Erythroblast (primary cell): ENCODE results near the gene DOCK1.
A peak's percentile ranks its signal among the peaks of the same experiment; 100 is the strongest.

Experiments
- DNase-seq, 2 experiments: peaks; one replicate each; lab custom pipeline; 2025; lab: John Stamatoyannopoulos, UW
- GATA1 ChIP-seq: IDR thresholded peaks from 2 replicates; pipeline ENCODE4 v1.6.1; 2011; ENCODE audit warnings: low read depth, mild to moderate bottlenecking, control low read depth, low read length, moderate library complexity
- POLR2A ChIP-seq: IDR thresholded peaks from 2 replicates; pipeline ENCODE4 v1.6.1; 2011; ENCODE audit warnings: mild to moderate bottlenecking, low read length

The DOCK1 gene

GRCh38 chr10:127082651-127083050 lies 177.4 kb downstream of the DOCK1 start:
- TF ChIP-seq POLR2A (no peak), GATA1 (no peak)
- DNase-seq = no peak

- TF ChIP-seq GATA1 (no peak), POLR2A (no peak)
- DNase-seq = no peak
Measured at GRCh38 chr10:127085957-127086356, 180.7 kb downstream of the DOCK1 start.

GRCh38 chr10:127088908-127089307 lies 183.7 kb downstream of the DOCK1 start:
- DNase-seq = no peak
- TF ChIP-seq POLR2A = no peak
- no peak for TF ChIP-seq GATA1

- no peak for DNase-seq
Measured at GRCh38 chr10:127089446-127089845, 184.2 kb downstream of the DOCK1 start.

GRCh38 chr10:127090138-127090537 lies 184.9 kb downstream of the DOCK1 start:
- no peak for DNase-seq
- TF ChIP-seq GATA1 = no peak
- TF ChIP-seq POLR2A = no peak

More at GRCh38 chr10:127089446-127089845, 184.2 kb downstream of the DOCK1 start:
- TF ChIP-seq GATA1 (no peak), POLR2A (no peak)

GRCh38 chr10:127091354-127091753 lies 186.1 kb downstream of the DOCK1 start:
- TF ChIP-seq GATA1 = no peak
- TF ChIP-seq POLR2A = no peak
- DNase-seq = no peak

- TF ChIP-seq GATA1 (no peak), POLR2A (no peak)
- DNase-seq = no peak
Measured at GRCh38 chr10:127092916-127093315, 187.7 kb downstream of the DOCK1 start.

- DNase-seq = no peak
- TF ChIP-seq POLR2A (no peak), GATA1 (no peak)
Measured at GRCh38 chr10:127094984-127095383, 189.8 kb downstream of the DOCK1 start.

GRCh38 chr10:127100983-127101615 lies 195.9 kb downstream of the DOCK1 start:
- DNase-seq = no peak
- TF ChIP-seq GATA1 = no peak
- TF ChIP-seq POLR2A = no peak

GRCh38 chr10:127102176-127102575 lies 196.9 kb downstream of the DOCK1 start:
- DNase-seq = no peak
- TF ChIP-seq GATA1 (no peak), POLR2A (no peak)

GRCh38 chr10:127115100-127115499 lies 209.9 kb downstream of the DOCK1 start:
- TF ChIP-seq POLR2A (no peak), GATA1 (no peak)
- no peak for DNase-seq

GRCh38 chr10:127117125-127117524 lies 211.9 kb downstream of the DOCK1 start:
- TF ChIP-seq POLR2A (no peak), GATA1 (no peak)
- peak; percentile 41 to 52 for DNase-seq

GRCh38 chr10:127118034-127118433 lies 212.8 kb downstream of the DOCK1 start:
- no peak for DNase-seq
- no peak for TF ChIP-seq GATA1
- TF ChIP-seq POLR2A = no peak

- DNase-seq = no peak
- TF ChIP-seq GATA1 = no peak
- no peak for TF ChIP-seq POLR2A
Measured at GRCh38 chr10:127119936-127120335, 214.7 kb downstream of the DOCK1 start.

- DNase-seq = no peak
- no peak for TF ChIP-seq GATA1
- TF ChIP-seq POLR2A = no peak
Measured at GRCh38 chr10:127122831-127123230, 217.6 kb downstream of the DOCK1 start.
